GM12891 (cell line): ENCODE measurements around the gene IL1RAPL2.

Experiments used
- PAX5 ChIP-seq: IDR thresholded peaks from 2 replicates; pipeline ENCODE4 v1.6.1; 2011; ENCODE audit warnings: low read length, moderate library complexity, mild to moderate bottlenecking; ENCODE audit not compliant: insufficient read depth, severe bottlenecking
- POLR2A ChIP-seq: IDR thresholded peaks from 2 replicates; pipeline ENCODE4 v1.6.1; 2011; ENCODE audit warnings: low read depth, low read length, control low read depth

GRCh38 chrX:105725228-105725627 lies 1159.2 kb downstream of the IL1RAPL2 start:
- TF ChIP-seq POLR2A (no peak), PAX5 (no peak)
